HCT116 (cell line): ENCODE data around the gene CERT1. TPM values are rescaled to one million over a fixed set of nuclear protein-coding genes. Genes with fewer than 3 reads are reported as not detected.

Experiments used
- ATAC-seq: fragments of 200-7000 bp; cut with Tn5 transposase; 2 replicates; pipeline ENCODE4 v1.9.1; 2020; ENCODE audit warnings: mild to moderate bottlenecking, moderate library complexity
- BruUV-seq: library from RNA; stranded (reverse); fragments of 400-500 nt; replicated peaks from 2 replicates; lab custom pipeline; 2021; lab: Mats Ljungman, UMichigan
- CTCF ChIA-PET: fragments of 300-600 bp; sonication (Branson Sonifier 250); formaldehyde crosslinking; loops from one replicate; lab custom pipeline; 2021; ENCODE audit warnings: antibody characterized with exemption; lab: Charles Lee
- POLR2A ChIA-PET: fragments of 300-600, 350-600 bp; sonication (Branson Sonifier 250); formaldehyde crosslinking; loops from one replicate; lab custom pipeline; 2021; ENCODE audit warnings: antibody characterized with exemption; lab: Charles Lee
- RAD21 ChIA-PET, 2 experiments: fragments of 300-600 bp; sonication (Branson Sonifier 250); formaldehyde crosslinking; loops; one replicate each; lab custom pipeline; 2023; ENCODE audit warnings: low total read pairs in 2 of 2; ENCODE audit not compliant: uncharacterized antibody in 2 of 2, unreplicated experiment in 2 of 2, low non-redundant PET in 1 of 2; lab: Charles Lee
- DNase-seq: peaks from one replicate; pipeline ENCODE4 v3.0.0-alpha.2; 2010; ENCODE audit warnings: low read depth, low spot score
- H2AFZ ChIP-seq: fragments of 200-600 bp; shearing (Covaris generic), sonication (generic); 2 replicates; pipeline ENCODE4 v1.6.1; 2017; ENCODE audit warnings: low read depth, mixed run types, mixed read lengths, antibody characterized with exemption, low read length; ENCODE audit not compliant: poor library complexity, severe bottlenecking
- H3K27ac ChIP-seq: 2 replicates; pipeline ENCODE4 v1.5.1; 2012; ENCODE audit warnings: low read depth, low read length
- H3K27me3 ChIP-seq: fragments of 200-600 bp; sonication (generic); 2 replicates; pipeline ENCODE4 v1.6.1; 2016; ENCODE audit warnings: mixed run types, low read length, mixed read lengths; ENCODE audit not compliant: insufficient read depth
- H3K36me3 ChIP-seq, 2 experiments: fragments of 200-500 bp in 1 of 2; fragments of 200-600 bp in 1 of 2; sonication (Bioruptor generic) in 1 of 2; sonication (generic) in 1 of 2; 2 replicates each; pipeline versions ENCODE4 v1.5.1 to v1.6.1; 2014 to 2016; ENCODE audit warnings: low read length in 2 of 2, inconsistent platforms in 1 of 2, mixed read lengths in 1 of 2, mixed run types in 1 of 2; ENCODE audit not compliant: insufficient read depth in 2 of 2, control insufficient read depth in 1 of 2
- H3K4me1 ChIP-seq, 2 experiments: fragments of 200-600 bp in 1 of 2; sonication (generic) in 1 of 2; 2 replicates each; pipeline versions ENCODE4 v1.5.1 to v1.6.1; 2012 to 2017; ENCODE audit warnings: low read length in 2 of 2, inconsistent platforms in 1 of 2, mild to moderate bottlenecking in 1 of 2, mixed read lengths in 1 of 2, mixed run types in 1 of 2, moderate library complexity in 1 of 2; ENCODE audit not compliant: insufficient read depth in 2 of 2, control insufficient read depth in 1 of 2
- H3K4me2 ChIP-seq: fragments of 200-600 bp; sonication (generic); 2 replicates; pipeline ENCODE4 v1.6.1; 2017; ENCODE audit warnings: mixed run types, low read length, mixed read lengths
- H3K4me3 ChIP-seq, 2 experiments: fragments of 200-600 bp in 1 of 2; sonication (generic) in 1 of 2; replicated peaks in 1 of 2; 2 replicates each; pipeline ENCODE4 v1.5.1; 2011 to 2016; ENCODE audit warnings: low read length in 2 of 2, control low read depth in 1 of 2, low read depth in 1 of 2, mild to moderate bottlenecking in 1 of 2, mixed read lengths in 1 of 2, mixed run types in 1 of 2
- H3K79me2 ChIP-seq: fragments of 200-600 bp; sonication (generic); 2 replicates; pipeline ENCODE4 v1.6.1; 2017; ENCODE audit warnings: mild to moderate bottlenecking, mixed run types, low read length, moderate library complexity, mixed read lengths; ENCODE audit not compliant: insufficient read depth
- H3K9ac ChIP-seq: fragments of 200-600 bp; sonication (generic); 2 replicates; pipeline ENCODE4 v1.6.1; 2016; ENCODE audit warnings: low read length, mixed read lengths
- H3K9me2 ChIP-seq: fragments of 200-600 bp; sonication (generic), shearing (Covaris generic); 2 replicates; pipeline ENCODE4 v1.6.1; 2017; ENCODE audit warnings: mixed run types, mild to moderate bottlenecking, moderate library complexity; ENCODE audit not compliant: insufficient read depth
- H3K9me3 ChIP-seq, 2 experiments: fragments of 200-500 bp in 1 of 2; fragments of 200-600 bp in 1 of 2; sonication (Bioruptor generic) in 1 of 2; sonication (generic) in 1 of 2; 2 replicates each; pipeline ENCODE4 v1.6.1; 2014 to 2017; ENCODE audit warnings: low read length in 2 of 2, mixed read lengths in 2 of 2, inconsistent platforms in 1 of 2, low read depth in 1 of 2, mild to moderate bottlenecking in 1 of 2, mixed run types in 1 of 2, moderate library complexity in 1 of 2; ENCODE audit not compliant: control insufficient read depth in 1 of 2, insufficient read depth in 1 of 2
- H4K20me1 ChIP-seq: fragments of 200-600 bp; sonication (generic), shearing (Covaris generic); 2 replicates; pipeline ENCODE4 v1.6.1; 2017; ENCODE audit warnings: mixed run types, mild to moderate bottlenecking, moderate library complexity; ENCODE audit not compliant: insufficient read depth
- ATF3 ChIP-seq: IDR thresholded peaks from 2 replicates; pipeline ENCODE4 v1.6.1; 2012
- CBX3 ChIP-seq: IDR thresholded peaks from 2 replicates; pipeline ENCODE4 v1.6.1; 2012; ENCODE audit warnings: low read depth
- CTCF ChIP-seq, 3 experiments: fragments of 200-600 bp in 1 of 3; sonication (generic) in 1 of 3; IDR thresholded peaks in 2 of 3; conservative IDR thresholded peaks in 1 of 3; 2 replicates each; pipeline ENCODE4 v1.5.1; 2012 to 2017; ENCODE audit warnings: low read depth in 2 of 3, low read length in 2 of 3, antibody characterized with exemption in 1 of 3, borderline replicate concordance in 1 of 3, control low read depth in 1 of 3, mild to moderate bottlenecking in 1 of 3, mixed read lengths in 1 of 3, mixed run types in 1 of 3, moderate library complexity in 1 of 3; ENCODE audit not compliant: insufficient read depth in 1 of 3
- ELF1 ChIP-seq: IDR thresholded peaks from 2 replicates; pipeline ENCODE4 v1.6.1; 2012; ENCODE audit warnings: low read depth, borderline replicate concordance
- EZH2 ChIP-seq: fragments of 200-600 bp; sonication (generic); IDR thresholded peaks from 2 replicates; pipeline ENCODE4 v1.6.1; 2017; ENCODE audit warnings: antibody characterized with exemption, mixed run types
- EZH2phosphoT487 ChIP-seq: fragments of 200-600 bp; IDR thresholded peaks from 2 replicates; pipeline ENCODE4 v1.6.1; 2018; ENCODE audit warnings: antibody characterized with exemption, borderline replicate concordance
- FOSL1 ChIP-seq: IDR thresholded peaks from 2 replicates; pipeline ENCODE4 v1.6.1; 2012; ENCODE audit warnings: low read depth
- JUND ChIP-seq: IDR thresholded peaks from 2 replicates; pipeline ENCODE4 v1.6.1; 2012
- MAX ChIP-seq: IDR thresholded peaks from 2 replicates; pipeline ENCODE4 v1.6.1; 2012
- POLR2A ChIP-seq: IDR thresholded peaks from 2 replicates; pipeline ENCODE4 v1.7.0; 2011; ENCODE audit warnings: borderline replicate concordance; ENCODE audit not compliant: insufficient read depth, insufficient read length; ENCODE audit errors: extremely low read depth
- POLR2AphosphoS5 ChIP-seq: IDR thresholded peaks from 2 replicates; pipeline ENCODE4 v1.6.1; 2011; ENCODE audit warnings: mild to moderate bottlenecking, low read depth, low read length, moderate library complexity
- RAD21 ChIP-seq: IDR thresholded peaks from 2 replicates; pipeline ENCODE4 v1.6.1; 2012; ENCODE audit warnings: low read depth, mild to moderate bottlenecking
- SIN3A ChIP-seq: IDR thresholded peaks from 2 replicates; pipeline ENCODE4 v1.6.1; 2012; ENCODE audit warnings: low read depth
- SRF ChIP-seq: IDR thresholded peaks from 2 replicates; pipeline ENCODE4 v1.6.1; 2012; ENCODE audit warnings: low read depth
- TCF7L2 ChIP-seq: IDR thresholded peaks from 2 replicates; pipeline ENCODE4 v1.7.0; 2011; ENCODE audit warnings: borderline replicate concordance, inconsistent platforms; ENCODE audit not compliant: insufficient read depth, insufficient read length; ENCODE audit errors: extremely low read depth
- ZFX ChIP-seq: fragments of 450-650 bp; IDR thresholded peaks from 2 replicates; pipeline ENCODE4 v1.6.1; 2017
- intact Hi-C: fragments of 100-400 bp; cut with micrococcal nuclease; formaldehyde crosslinking; loops from 2 replicates; pipeline ENCODE4 v1.10.0; 2022
- total RNA-seq: library from RNA; stranded (reverse); gene quantifications from one replicate; pipeline ENCODE4 v1.2.1, GENCODE V29; 2021; ENCODE audit not compliant: unreplicated experiment

Gene CERT1
- total RNA-seq, 1 experiment from 2014 or later: 22.8 TPM

- ChIA-PET CTCF (no interaction called here), POLR2A (no interaction called here), RAD21 (no interaction called here)
- Histone ChIP-seq H2AFZ (no peak overlapping the region), H3K79me2 (no peaks in the 10 kb centered on the region), H4K20me1 (no peaks in the 10 kb centered on the region), H3K36me3 (peaks cover 27 to 28% of the 10 kb centered on the region in 2 experiments), H3K9me3 (no peaks in the 10 kb centered on the region), H3K4me3 (no peak overlapping the region), H3K4me1 (no peaks in the 10 kb centered on the region), H3K27ac (no peak overlapping the region), H3K9me2 (no peaks in the 10 kb centered on the region), H3K9ac (no peak overlapping the region), H3K27me3 (no peaks in the 10 kb centered on the region), H3K4me2 (no peak overlapping the region)
- BruUV-seq: no TSS peak
- no peak for TF ChIP-seq SRF
- no peak for TF ChIP-seq EZH2
- no peak for TF ChIP-seq EZH2phosphoT487
- no peak for TF ChIP-seq TCF7L2
- TF ChIP-seq ELF1: no peak
- no peak for TF ChIP-seq FOSL1
- no peak for TF ChIP-seq MAX
- TF ChIP-seq CBX3: no peak
- TF ChIP-seq ZFX: no peak
- no peak; the same call in 1 of the 2 replicates for TF ChIP-seq POLR2AphosphoS5
- TF ChIP-seq ATF3: no peak
- TF ChIP-seq RAD21: no peak
- no peak for TF ChIP-seq POLR2A
- TF ChIP-seq JUND: no peak
- no peak for TF ChIP-seq CTCF (IDR thresholded peaks at IDR 0.05 in 2 of 3, conservative IDR thresholded peaks at IDR 0.05 in 1 of 3; ENCODE audit: borderline replicate concordance in 1 of 3, insufficient read depth in 1 of 3, low read depth in 2 of 3, low read length in 2 of 3)
- TF ChIP-seq SIN3A: no peak
- ATAC-seq (no peak), DNase-seq (no peak)
- intact Hi-C loops: no loop called here
Measured at GRCh38 chr5:75362474-75362975, 148.9 kb downstream of the CERT1 start.
